Uterus (tissue), 2 donors: Measurements from ENCODE around the gene CNST.

Experiments used
- CTCF ChIP-seq, 4 experiments: fragments of 200-600 bp in 2 of 4; fragments of 450-650 bp in 2 of 4; sonication (generic) in 2 of 4; IDR thresholded peaks; one replicate each; pipeline ENCODE4 v1.5.1; 2016 to 2019; ENCODE audit warnings: antibody characterized with exemption in 4 of 4, mild to moderate bottlenecking in 2 of 4, moderate library complexity in 1 of 4
- POLR2A ChIP-seq, 2 donors: fragments of 450-650 bp; IDR thresholded peaks; one replicate each; pipeline ENCODE4 v1.6.1; 2016; ENCODE audit warnings: antibody characterized with exemption in 2 of 2, mild to moderate bottlenecking in 1 of 2, moderate library complexity in 1 of 2

DNA sequence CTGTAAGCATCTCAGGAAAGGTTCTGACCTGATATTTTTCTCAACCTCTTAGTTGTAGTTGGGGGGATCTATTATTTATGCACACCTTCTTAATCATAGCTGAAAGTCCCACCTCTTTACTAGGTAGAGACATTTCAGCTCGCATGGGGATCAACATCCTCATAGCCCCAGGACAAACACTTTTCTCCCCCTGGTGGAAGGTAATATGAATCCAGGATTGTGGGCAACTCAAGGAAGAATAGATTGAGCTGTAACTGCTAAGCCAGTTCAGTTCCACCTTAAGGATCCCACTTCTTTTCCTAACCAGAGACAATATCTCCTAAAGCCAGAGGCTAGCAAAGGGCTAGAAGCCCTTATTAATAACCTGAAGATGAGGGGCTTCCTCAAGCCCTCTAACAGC lies 33.7 kb upstream of the CNST start:
- no peak for TF ChIP-seq POLR2A (IDR thresholded peaks at IDR 0.05)
- TF ChIP-seq CTCF (IDR thresholded peaks at IDR 0.05), result no peak
